ENCODE measurements around the gene PHACTR2.

DNA sequence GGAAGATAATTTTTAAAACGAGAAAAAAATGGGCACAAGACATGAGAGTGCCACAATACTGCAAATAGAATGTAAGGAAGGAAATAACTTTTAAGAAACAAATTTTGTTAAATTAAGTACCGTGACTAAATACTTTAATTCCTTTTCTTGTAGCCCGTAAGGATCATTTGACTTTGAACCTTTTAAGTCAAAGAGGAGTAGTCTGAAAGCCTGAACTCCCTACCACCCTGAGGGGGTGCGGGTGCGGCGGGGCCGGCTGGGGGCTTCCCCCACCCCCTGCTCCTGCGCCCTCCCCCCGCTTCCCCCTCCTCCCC lies 231 bp upstream of the PHACTR2 start:
- no peak for TF ChIP-seq CTCF (IDR thresholded peaks at IDR 0.05; ENCODE audit: insufficient read depth, low read depth, low read length)
- no peak for TF ChIP-seq EZH2 (IDR thresholded peaks at IDR 0.05; ENCODE audit: insufficient read depth, low read length)

All from astrocyte (in vitro differentiated cells and primary cell).